ENCODE measurements around the gene ST3GAL3. TPM values are rescaled to one million over a fixed set of nuclear protein-coding genes. Genes with fewer than 3 reads are reported as not detected.
A peak's percentile ranks its signal among the peaks of the same experiment; 100 is the strongest.

ST3GAL3 gene
- total and polyA plus RNA-seq, 2 experiments from 2014 or later = 4.5 to 7.0 TPM

- Histone ChIP-seq H4K20me1 (replicated peaks; ENCODE audit: insufficient read depth) (no peaks in the 10 kb centered on the region), H3K4me1 (ENCODE audit: insufficient read depth) (no peaks in the 10 kb centered on the region; the same call in 1 of the 2 replicates), H3F3A (replicated peaks; ENCODE audit: low read depth) (no peaks in the 10 kb centered on the region), H3K27ac (ENCODE audit: low read depth) (no peak overlapping the region), H3K4me2 (no peak overlapping the region), H3K9me2 (ENCODE audit: insufficient read depth) (peaks cover 5% of the 10 kb centered on the region; the same call in 1 of the 2 replicates), H3K36me3 (ENCODE audit: insufficient read depth) (no peaks in the 10 kb centered on the region), H3K4me3 (no peak overlapping the region), H3K27me3 (ENCODE audit: insufficient read depth) (no peaks in the 10 kb centered on the region), H2AFZ (no peak overlapping the region), H3K79me2 (replicated peaks; ENCODE audit: insufficient read depth) (no peaks in the 10 kb centered on the region)
- H3K27ac Mint-ChIP-seq = no peak overlapping the region
- H3K27me3 Mint-ChIP-seq (ENCODE audit: insufficient read depth, low read depth, poor library complexity) = peaks cover 7% of the 10 kb centered on the region
- peaks cover 4% of the 10 kb centered on the region; the same call in 1 of the 3 replicates for H3K36me3 Mint-ChIP-seq (ENCODE audit: low read depth)
- H3K4me3 Mint-ChIP-seq = no peak overlapping the region
- DNase-seq (ENCODE audit: low spot score) (no peak), ATAC-seq (peak; percentile 27)
- H3K9me3 Mint-ChIP-seq = no peaks in the 10 kb centered on the region
- TF ChIP-seq ZNF114 (CRISPR knock-in tag; IDR thresholded peaks at IDR 0.05) (no peak), STAT1 (IDR thresholded peaks at IDR 0.05; ENCODE audit: unreplicated experiment) (no peak), EZH2 (IDR thresholded peaks at IDR 0.05; ENCODE audit: low read depth, unreplicated experiment) (no peak), ZNF331 (CRISPR knock-in tag; IDR thresholded peaks at IDR 0.05; ENCODE audit: low read depth) (no peak), NANOG (IDR thresholded peaks at IDR 0.05; ENCODE audit: borderline replicate concordance) (no peak), JUNB (IDR thresholded peaks at IDR 0.05; ENCODE audit: unreplicated experiment) (no peak), ETS1 (IDR thresholded peaks at IDR 0.05) (no peak), EZH2phosphoT487 (IDR thresholded peaks at IDR 0.05; ENCODE audit: unreplicated experiment) (no peak), CTCF (conservative IDR thresholded peaks at IDR 0.05; ENCODE audit: low read depth in 2 of 2) (no peak), POLR2AphosphoS5 (IDR thresholded peaks at IDR 0.05; ENCODE audit: low read depth) (no peak), ZNF462 (CRISPR knock-in tag; IDR thresholded peaks at IDR 0.05) (no peak), REST (IDR thresholded peaks at IDR 0.05; ENCODE audit: unreplicated experiment) (no peak), CREB1 (CRISPR knock-in tag; IDR thresholded peaks at IDR 0.05; ENCODE audit: low read depth) (no peak)
- H3K4me1 Mint-ChIP-seq = peaks cover 4% of the 10 kb centered on the region; the same call in 2 of the 3 replicates
Observed at GRCh38 chr1:43919906-43920305, 212.6 kb downstream of the ST3GAL3 start.

All from GM23338 (cell line).